H9 (cell line): ENCODE results near the gene MAST4. TPM values are rescaled to one million over a fixed set of nuclear protein-coding genes. Genes with fewer than 3 reads are reported as not detected.

Experiments used
- DNase-seq: peaks from one replicate; pipeline ENCODE4 v3.0.0-alpha.2; 2017
- H2AFZ ChIP-seq: one replicate; pipeline ENCODE4 v1.6.1; 2013; ENCODE audit warnings: mild to moderate bottlenecking, low read length, control low read depth, moderate library complexity
- H2AK5ac ChIP-seq: 2 replicates; pipeline ENCODE4 v1.6.1; 2013; ENCODE audit warnings: low read length, control low read depth, mixed read lengths; ENCODE audit not compliant: insufficient read length
- H2BK120ac ChIP-seq: one replicate; pipeline ENCODE4 v1.6.1; 2013; ENCODE audit warnings: low read depth, mild to moderate bottlenecking, low read length, control low read depth, inconsistent platforms; ENCODE audit not compliant: poor library complexity, severe bottlenecking
- H2BK12ac ChIP-seq: 2 replicates; pipeline ENCODE4 v1.6.1; 2013; ENCODE audit warnings: low read length, control low read depth, mixed read lengths, low read depth; ENCODE audit not compliant: insufficient read length
- H2BK15ac ChIP-seq: 2 replicates; pipeline ENCODE4 v1.6.1; 2013; ENCODE audit warnings: low read depth, low read length, control low read depth
- H2BK20ac ChIP-seq: one replicate; pipeline ENCODE4 v1.6.1; 2013; ENCODE audit warnings: low read depth, mild to moderate bottlenecking, low read length, control low read depth, inconsistent platforms; ENCODE audit not compliant: poor library complexity, severe bottlenecking
- H2BK5ac ChIP-seq: 2 replicates; pipeline ENCODE4 v1.6.1; 2013; ENCODE audit warnings: low read length, control low read depth, mixed read lengths; ENCODE audit not compliant: insufficient read length
- H3K14ac ChIP-seq: 2 replicates; pipeline ENCODE4 v1.6.1; 2013; ENCODE audit warnings: low read length, control low read depth; ENCODE audit not compliant: insufficient read depth
- H3K18ac ChIP-seq: 2 replicates; pipeline ENCODE4 v1.6.1; 2013; ENCODE audit warnings: low read depth, mild to moderate bottlenecking, mixed read lengths, low read length, control low read depth; ENCODE audit not compliant: insufficient read length
- H3K23ac ChIP-seq: 2 replicates; pipeline ENCODE4 v1.6.1; 2013; ENCODE audit warnings: low read length, control low read depth, mixed read lengths, low read depth; ENCODE audit not compliant: insufficient read length
- H3K23me2 ChIP-seq: 2 replicates; pipeline ENCODE4 v1.6.1; 2013; ENCODE audit warnings: low read depth, mild to moderate bottlenecking, mixed read lengths, low read length, control low read depth; ENCODE audit not compliant: insufficient read length, poor library complexity, severe bottlenecking
- H3K27ac ChIP-seq: 2 replicates; pipeline ENCODE4 v1.5.1; 2013; ENCODE audit warnings: low read length, control low read depth, mixed read lengths, low read depth; ENCODE audit not compliant: insufficient read length
- H3K27me3 ChIP-seq: 2 replicates; pipeline ENCODE4 v1.6.1; 2013; ENCODE audit warnings: low read length, control low read depth, inconsistent platforms; ENCODE audit not compliant: insufficient read depth
- H3K4ac ChIP-seq: 2 replicates; pipeline ENCODE4 v1.6.1; 2013; ENCODE audit warnings: low read depth, mild to moderate bottlenecking, control low read depth, inconsistent platforms, low read length, moderate library complexity
- H3K4me1 ChIP-seq: 2 replicates; pipeline ENCODE4 v1.6.1; 2013; ENCODE audit warnings: low read length, control low read depth, inconsistent platforms; ENCODE audit not compliant: insufficient read depth
- H3K4me2 ChIP-seq: 2 replicates; pipeline ENCODE4 v1.6.1; 2013; ENCODE audit warnings: low read length, control low read depth, mixed read lengths; ENCODE audit not compliant: insufficient read length, insufficient read depth
- H3K56ac ChIP-seq: 2 replicates; pipeline ENCODE4 v1.6.1; 2013; ENCODE audit warnings: low read depth, mild to moderate bottlenecking, mixed read lengths, low read length, control low read depth; ENCODE audit not compliant: insufficient read length
- H3K79me1 ChIP-seq: 2 replicates; pipeline ENCODE4 v1.6.1; 2013; ENCODE audit warnings: low read depth, mild to moderate bottlenecking, moderate library complexity, low read length, control low read depth, inconsistent platforms; ENCODE audit not compliant: insufficient read depth, poor library complexity, severe bottlenecking
- H3K79me2 ChIP-seq: 2 replicates; pipeline ENCODE4 v1.6.1; 2013; ENCODE audit warnings: low read length, control low read depth, inconsistent platforms; ENCODE audit not compliant: insufficient read depth
- H3K9ac ChIP-seq: 2 replicates; pipeline ENCODE4 v1.6.1; 2013; ENCODE audit warnings: low read length, control low read depth, mixed read lengths; ENCODE audit not compliant: insufficient read length; ENCODE audit errors: extremely low read depth
- H3K9me3 ChIP-seq: one replicate; pipeline ENCODE4 v1.6.1; 2013; ENCODE audit warnings: low read depth, low read length, inconsistent platforms; ENCODE audit not compliant: control insufficient read depth
- H3T11ph ChIP-seq: one replicate; pipeline ENCODE4 v1.6.1; 2013; ENCODE audit warnings: mild to moderate bottlenecking, low read length, control low read depth, inconsistent platforms
- H4K20me1 ChIP-seq: one replicate; pipeline ENCODE4 v1.6.1; 2013; ENCODE audit not compliant: control insufficient read depth, insufficient read length, insufficient read depth
- H4K5ac ChIP-seq: 2 replicates; pipeline ENCODE4 v1.6.1; 2013; ENCODE audit warnings: low read depth, mild to moderate bottlenecking, mixed read lengths, low read length, control low read depth; ENCODE audit not compliant: insufficient read length
- H4K8ac ChIP-seq: replicated peaks from 2 replicates; pipeline ENCODE4 v1.6.1; 2013; ENCODE audit warnings: low read length, control low read depth, mixed read lengths, low read depth; ENCODE audit not compliant: insufficient read length
- H4K91ac ChIP-seq: 2 replicates; pipeline ENCODE4 v1.6.1; 2013; ENCODE audit warnings: low read depth, mild to moderate bottlenecking, moderate library complexity, mixed read lengths, low read length, control low read depth; ENCODE audit not compliant: insufficient read length
- H3K27ac Mint-ChIP-seq, 3 experiments: 2 replicates in 2 of 3; 3 replicates in 1 of 3; pipeline ENCODE4 v1.8.0; 2020 to 2021; ENCODE audit warnings: mixed read lengths in 3 of 3, mild to moderate bottlenecking in 1 of 3, moderate library complexity in 1 of 3
- H3K27me3 Mint-ChIP-seq: 2 replicates; pipeline ENCODE4 v1.8.0; 2021; ENCODE audit warnings: low read depth, mild to moderate bottlenecking, moderate library complexity, mixed read lengths
- H3K36me3 Mint-ChIP-seq, 3 experiments: 2 replicates in 2 of 3; 3 replicates in 1 of 3; pipeline ENCODE4 v1.8.0; 2020 to 2021; ENCODE audit warnings: low read depth in 3 of 3, mixed read lengths in 3 of 3; ENCODE audit not compliant: insufficient read depth in 1 of 3
- H3K4me1 Mint-ChIP-seq, 2 experiments: 2 replicates each; pipeline ENCODE4 v1.8.0; 2020; ENCODE audit warnings: mixed read lengths in 2 of 2
- H3K4me3 Mint-ChIP-seq, 2 experiments: 2 replicates in 1 of 2; 3 replicates in 1 of 2; pipeline ENCODE4 v1.8.0; 2020 to 2021; ENCODE audit warnings: mild to moderate bottlenecking in 2 of 2, mixed read lengths in 2 of 2, moderate library complexity in 1 of 2
- H3K9me3 Mint-ChIP-seq, 2 experiments: 2 replicates in 1 of 2; 3 replicates in 1 of 2; pipeline ENCODE4 v1.8.0; 2020; ENCODE audit warnings: mild to moderate bottlenecking in 2 of 2, mixed read lengths in 2 of 2, moderate library complexity in 1 of 2
- CTCF ChIP-seq: fragments of 200-600 bp; sonication (generic); conservative IDR thresholded peaks from 3 replicates; pipeline ENCODE4 v1.8.0; 2021; ENCODE audit warnings: antibody characterized with exemption, mild to moderate bottlenecking
- WGBS: extraction: QIAGEN DNeasy Blood & Tissue Kit; methylation state at CpG from one replicate; pipeline ENCODE4 v1.1.7; 2013; ENCODE audit warnings: missing lambda C conversion rate, low lambda C conversion rate, mixed read lengths; ENCODE audit not compliant: insufficient read length; ENCODE audit errors: extremely low coverage; 5-methylcytosine and 5-hydroxymethylcytosine counted together
- total RNA-seq: library from RNA; stranded (reverse); gene quantifications from 2 replicates; pipeline ENCODE4 v1.2.1, GENCODE V29; 2021

Gene MAST4
- total RNA-seq, 1 experiment from 2014 or later: 3.7 TPM

- Histone ChIP-seq H3K23ac (no peak overlapping the region), H3K27ac (no peak overlapping the region), H2BK120ac (no peak overlapping the region), H3K56ac (no peak overlapping the region), H3K14ac (no peak overlapping the region), H4K20me1 (no peaks in the 10 kb centered on the region), H3K27me3 (no peaks in the 10 kb centered on the region), H2AFZ (no peak overlapping the region), H4K91ac (no peak overlapping the region), H2AK5ac (no peak overlapping the region), H3K79me2 (no peaks in the 10 kb centered on the region), H3K4me2 (no peak overlapping the region), H2BK15ac (no peak overlapping the region), H3K23me2 (no peaks in the 10 kb centered on the region), H3K9ac (no peak overlapping the region), H3K4me1 (no peaks in the 10 kb centered on the region), H3K79me1 (no peaks in the 10 kb centered on the region), H2BK12ac (no peak overlapping the region), H4K5ac (no peak overlapping the region), H2BK20ac (no peak overlapping the region), H3K18ac (no peak overlapping the region), H3K9me3 (no peaks in the 10 kb centered on the region), H3T11ph (no peak overlapping the region), H3K4ac (no peak overlapping the region), H4K8ac (no peak overlapping the region), H2BK5ac (no peak overlapping the region)
- Mint-ChIP-seq H3K27ac (no peak overlapping the region; a peak in 1 of 7 replicates), H3K36me3 (peaks cover 0 to 4% (median 2%) of the 10 kb centered on the region in 3 experiments; a peak in 2 of 7 replicates), H3K4me3 (no peak overlapping the region), H3K9me3 (no peaks in the 10 kb centered on the region), H3K27me3 (no peaks in the 10 kb centered on the region), H3K4me1 (no peaks in the 10 kb centered on the region)
- no CpG with 5 or more reads among the region's 5 CpGs for WGBS
- TF ChIP-seq CTCF: no peak
- DNase-seq: no peak
Measured at GRCh38 chr5:67139030-67139429, 542.8 kb downstream of the MAST4 start.
